Smooth muscle cell (in vitro differentiated cells): ENCODE data around the gene SQOR. TPM values are rescaled to one million over a fixed set of nuclear protein-coding genes. Genes with fewer than 3 reads are reported as not detected.

Experiments
- DNase-seq: peaks from one replicate; lab custom pipeline; 2025; ENCODE audit not compliant: unreplicated experiment; lab: John Stamatoyannopoulos, UW
- H2AFZ ChIP-seq: fragments of 200-600 bp; sonication (generic); 2 replicates; pipeline ENCODE4 v1.6.0; 2016; ENCODE audit warnings: antibody characterized with exemption, low read depth, mild to moderate bottlenecking
- H3F3A ChIP-seq: fragments of 200-600 bp; sonication (generic); 2 replicates; pipeline ENCODE4 v1.6.0; 2017; ENCODE audit warnings: antibody characterized with exemption, low read depth
- H3K27ac ChIP-seq: fragments of 200-600 bp; sonication (generic); 2 replicates; pipeline ENCODE4 v1.5.1; 2016; ENCODE audit warnings: low read depth, mild to moderate bottlenecking
- H3K27me3 ChIP-seq: fragments of 200-600 bp; sonication (generic); 2 replicates; pipeline ENCODE4 v1.6.1; 2016; ENCODE audit warnings: low read depth, mild to moderate bottlenecking
- H3K36me3 ChIP-seq: fragments of 200-600 bp; sonication (generic); 2 replicates; pipeline ENCODE4 v1.5.1; 2016; ENCODE audit warnings: low read depth
- H3K4me1 ChIP-seq: fragments of 200-600 bp; sonication (generic); 2 replicates; pipeline ENCODE4 v1.5.1; 2016; ENCODE audit warnings: low read depth
- H3K4me2 ChIP-seq: fragments of 200-600 bp; sonication (generic); 2 replicates; pipeline ENCODE4 v1.6.0; 2016; ENCODE audit warnings: mild to moderate bottlenecking
- H3K4me3 ChIP-seq: fragments of 200-600 bp; sonication (generic); 2 replicates; pipeline ENCODE4 v1.5.1; 2016; ENCODE audit warnings: mild to moderate bottlenecking
- H3K79me2 ChIP-seq: fragments of 200-600 bp; sonication (generic); 2 replicates; pipeline ENCODE4 v1.6.0; 2016; ENCODE audit warnings: low read depth, mild to moderate bottlenecking
- H3K9ac ChIP-seq: fragments of 200-600 bp; sonication (generic); 2 replicates; pipeline ENCODE4 v1.6.0; 2016; ENCODE audit warnings: low read depth
- H3K9me3 ChIP-seq: fragments of 200-600 bp; sonication (generic); replicated peaks from 2 replicates; pipeline ENCODE4 v1.5.1; 2016; ENCODE audit warnings: low read depth
- H4K20me1 ChIP-seq: fragments of 200-600 bp; sonication (generic); 2 replicates; pipeline ENCODE4 v1.6.0; 2016; ENCODE audit warnings: low read depth
- CTCF ChIP-seq: fragments of 200-600 bp; sonication (generic); IDR thresholded peaks from 2 replicates; pipeline ENCODE4 v1.5.1; 2017; ENCODE audit warnings: borderline replicate concordance, mild to moderate bottlenecking, antibody characterized with exemption; ENCODE audit not compliant: insufficient read depth, poor library complexity, severe bottlenecking
- WGBS: methylation state at CpG from one replicate; pipeline ENCODE4 v1.1.7; 2016; ENCODE audit warnings: low lambda C conversion rate; 5-methylcytosine and 5-hydroxymethylcytosine counted together
- polyA plus RNA-seq: library from polyadenylated mRNA; unstranded; fragments of >200 nt; fragmentation: Nextera tagmentation; extraction: Ambion mirVana; gene quantifications from 2 replicates; pipeline ENCODE4 v1.2.1, GENCODE V29; 2016
- total RNA-seq: library from RNA; depleted of rRNA; stranded (reverse); fragments of >200 nt; gene quantifications from 2 replicates; pipeline ENCODE4 v1.2.3, GENCODE V29; 2014

Gene SQOR
- total and polyA plus RNA-seq, 2 experiments from 2014 or later, result 9.4 to 9.9 TPM

DNA sequence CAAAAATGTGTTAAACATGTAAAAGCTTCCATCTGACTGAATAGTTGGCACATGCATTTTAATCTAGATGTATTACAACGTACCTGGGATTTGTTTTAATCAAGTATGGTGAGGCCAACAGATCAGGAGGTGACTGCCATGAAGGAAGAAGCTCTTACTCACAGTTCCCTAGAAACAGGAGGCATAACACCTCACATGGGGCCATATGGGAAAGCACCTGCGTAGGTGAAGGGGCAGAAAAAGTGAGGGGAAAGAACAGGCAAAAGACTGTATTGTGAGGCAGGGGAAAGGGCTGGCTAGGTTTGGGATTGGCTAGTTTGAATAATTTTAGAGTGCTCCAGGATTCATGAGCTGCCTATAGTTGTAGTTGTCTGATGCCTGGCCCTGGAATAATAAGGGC is 9.6 kb downstream of the SQOR start:
- Histone ChIP-seq H3K27ac (no peak overlapping the region), H4K20me1 (no peaks in the 10 kb centered on the region), H3F3A (peaks cover 25% of the 10 kb centered on the region), H3K9me3 (no peaks in the 10 kb centered on the region), H3K4me1 (peaks cover 8% of the 10 kb centered on the region), H2AFZ (no peak overlapping the region), H3K9ac (no peak overlapping the region), H3K4me2 (no peak overlapping the region), H3K36me3 (no peaks in the 10 kb centered on the region), H3K4me3 (no peak overlapping the region), H3K79me2 (no peaks in the 10 kb centered on the region), H3K27me3 (no peaks in the 10 kb centered on the region)
- DNase-seq, result no peak
- no peak for TF ChIP-seq CTCF
- WGBS, result 40% methylated on average over 2 of the region's 2 CpGs

GRCh38 chr15:45645026-45645980 is 10.5 kb downstream of the SQOR start:
- TF ChIP-seq CTCF, result no peak
- H4K20me1 ChIP-seq, result no peaks in the 10 kb centered on the region
- H3K4me2 ChIP-seq, result peak overlapping the region; percentile 59
- no peaks in the 10 kb centered on the region for H3K36me3 ChIP-seq
- H3K27me3 ChIP-seq, result no peaks in the 10 kb centered on the region
- H3K4me3 ChIP-seq, result no peak overlapping the region
- DNase-seq, result no peak
- no peaks in the 10 kb centered on the region for H3K79me2 ChIP-seq
- peaks cover 21% of the 10 kb centered on the region for H3F3A ChIP-seq
- H3K4me1 ChIP-seq, result peaks cover 5% of the 10 kb centered on the region
- peak overlapping the region; percentile 67 for H2AFZ ChIP-seq
- 76% methylated on average over 9 of the region's 9 CpGs for WGBS
- no peaks in the 10 kb centered on the region for H3K9me3 ChIP-seq
- peak overlapping the region; percentile 22 for H3K9ac ChIP-seq
- peak overlapping the region; percentile 65 for H3K27ac ChIP-seq

DNA sequence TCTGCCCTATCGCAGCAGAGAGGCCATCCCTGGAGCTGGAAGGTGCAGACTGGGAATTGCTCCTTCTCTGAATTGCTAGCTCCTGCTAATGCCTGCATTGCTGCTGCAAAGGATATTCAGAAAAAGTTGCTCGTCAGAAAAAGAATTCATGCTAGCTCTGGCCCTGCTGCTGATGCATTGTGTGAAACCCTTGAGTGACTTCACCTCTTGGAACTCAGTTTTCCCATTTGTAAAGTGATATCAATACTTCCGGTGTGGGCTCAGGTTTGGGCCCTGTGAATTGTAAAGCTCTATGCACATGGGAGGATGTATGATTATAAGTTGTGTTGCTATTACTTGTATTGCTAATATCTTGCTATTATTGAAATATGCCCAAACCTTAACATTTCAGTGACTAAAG is 11.4 kb downstream of the SQOR start:
- Histone ChIP-seq H3K9ac (no peak overlapping the region), H4K20me1 (no peaks in the 10 kb centered on the region), H3K27me3 (no peaks in the 10 kb centered on the region), H3F3A (peaks cover 14% of the 10 kb centered on the region), H3K79me2 (no peaks in the 10 kb centered on the region), H3K27ac (peak overlapping the region; percentile 65), H2AFZ (no peak overlapping the region), H3K4me1 (peaks cover 4% of the 10 kb centered on the region), H3K4me3 (no peak overlapping the region), H3K9me3 (no peaks in the 10 kb centered on the region), H3K4me2 (peak overlapping the region; percentile 59), H3K36me3 (no peaks in the 10 kb centered on the region)
- no peak for DNase-seq
- no peak for TF ChIP-seq CTCF
- 72% methylated on average over 3 of the region's 3 CpGs for WGBS
